ENCODE measurements around the gene OSBPL5. TPM values are rescaled to one million over a fixed set of nuclear protein-coding genes. Genes with fewer than 3 reads are reported as not detected.

The OSBPL5 gene, protein sequence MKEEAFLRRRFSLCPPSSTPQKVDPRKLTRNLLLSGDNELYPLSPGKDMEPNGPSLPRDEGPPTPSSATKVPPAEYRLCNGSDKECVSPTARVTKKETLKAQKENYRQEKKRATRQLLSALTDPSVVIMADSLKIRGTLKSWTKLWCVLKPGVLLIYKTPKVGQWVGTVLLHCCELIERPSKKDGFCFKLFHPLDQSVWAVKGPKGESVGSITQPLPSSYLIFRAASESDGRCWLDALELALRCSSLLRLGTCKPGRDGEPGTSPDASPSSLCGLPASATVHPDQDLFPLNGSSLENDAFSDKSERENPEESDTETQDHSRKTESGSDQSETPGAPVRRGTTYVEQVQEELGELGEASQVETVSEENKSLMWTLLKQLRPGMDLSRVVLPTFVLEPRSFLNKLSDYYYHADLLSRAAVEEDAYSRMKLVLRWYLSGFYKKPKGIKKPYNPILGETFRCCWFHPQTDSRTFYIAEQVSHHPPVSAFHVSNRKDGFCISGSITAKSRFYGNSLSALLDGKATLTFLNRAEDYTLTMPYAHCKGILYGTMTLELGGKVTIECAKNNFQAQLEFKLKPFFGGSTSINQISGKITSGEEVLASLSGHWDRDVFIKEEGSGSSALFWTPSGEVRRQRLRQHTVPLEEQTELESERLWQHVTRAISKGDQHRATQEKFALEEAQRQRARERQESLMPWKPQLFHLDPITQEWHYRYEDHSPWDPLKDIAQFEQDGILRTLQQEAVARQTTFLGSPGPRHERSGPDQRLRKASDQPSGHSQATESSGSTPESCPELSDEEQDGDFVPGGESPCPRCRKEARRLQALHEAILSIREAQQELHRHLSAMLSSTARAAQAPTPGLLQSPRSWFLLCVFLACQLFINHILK
- total RNA-seq: 88.4 TPM

DNA sequence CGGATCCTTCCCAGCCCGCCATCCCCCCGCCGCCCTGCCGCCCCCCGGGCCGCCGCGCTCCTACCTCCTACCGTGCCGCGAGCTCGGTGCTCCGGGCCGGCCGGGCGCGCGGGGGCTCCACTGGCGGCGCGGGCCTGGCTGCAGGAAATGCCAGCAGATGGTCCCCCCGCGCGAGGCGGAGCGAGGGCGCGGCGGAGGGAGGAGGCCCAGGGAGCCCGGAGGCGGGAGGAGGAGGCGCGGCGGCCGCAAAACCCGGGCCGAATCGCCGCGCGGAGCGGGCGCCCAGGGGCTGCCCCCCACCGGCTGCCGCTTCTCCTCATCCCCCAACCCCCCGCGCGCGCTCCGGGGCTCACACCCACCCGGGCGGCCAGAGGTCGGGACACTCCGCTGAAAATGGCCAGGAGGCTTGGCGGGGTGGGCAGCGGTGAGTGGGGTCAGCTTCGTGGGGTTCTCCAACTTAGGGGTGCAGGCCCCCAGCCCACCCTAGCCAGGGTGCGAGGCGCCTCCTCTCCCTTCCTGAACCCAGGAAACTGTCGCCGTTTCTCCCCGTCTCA, at the start of gene OSBPL5:
Gene OSBPL5, minus strand, starts transcription at position 159 of the 554 bp plus-strand sequence. CDS start 36,162 bp downstream, outside the sequence.
- intact Hi-C loops (cut with DNase I): no loop called here
- DNase-seq (ENCODE audit: extremely low spot score in 2 of 2): no peak
- Histone ChIP-seq H3K9me3 (no peaks in the 10 kb centered on the region), H3K27me3 (no peaks in the 10 kb centered on the region), H3K27ac (peak within 1 kb of the TSS; percentile 85), H3K36me3 (no peaks in the 10 kb centered on the region), H3K4me3 (peak within 1 kb of the TSS; percentile 67 to 87), H3K4me1 (peaks cover 67% of the 10 kb centered on the region)
- TF ChIP-seq POLR2A (IDR thresholded peaks at IDR 0.05) (peak in 1 of 2 donors; percentile 74), POLR2AphosphoS5 (IDR thresholded peaks at IDR 0.05; ENCODE audit: insufficient read depth in 1 of 2, low read depth in 1 of 2) (no peak)
- TF ChIP-seq, protein P1, sequence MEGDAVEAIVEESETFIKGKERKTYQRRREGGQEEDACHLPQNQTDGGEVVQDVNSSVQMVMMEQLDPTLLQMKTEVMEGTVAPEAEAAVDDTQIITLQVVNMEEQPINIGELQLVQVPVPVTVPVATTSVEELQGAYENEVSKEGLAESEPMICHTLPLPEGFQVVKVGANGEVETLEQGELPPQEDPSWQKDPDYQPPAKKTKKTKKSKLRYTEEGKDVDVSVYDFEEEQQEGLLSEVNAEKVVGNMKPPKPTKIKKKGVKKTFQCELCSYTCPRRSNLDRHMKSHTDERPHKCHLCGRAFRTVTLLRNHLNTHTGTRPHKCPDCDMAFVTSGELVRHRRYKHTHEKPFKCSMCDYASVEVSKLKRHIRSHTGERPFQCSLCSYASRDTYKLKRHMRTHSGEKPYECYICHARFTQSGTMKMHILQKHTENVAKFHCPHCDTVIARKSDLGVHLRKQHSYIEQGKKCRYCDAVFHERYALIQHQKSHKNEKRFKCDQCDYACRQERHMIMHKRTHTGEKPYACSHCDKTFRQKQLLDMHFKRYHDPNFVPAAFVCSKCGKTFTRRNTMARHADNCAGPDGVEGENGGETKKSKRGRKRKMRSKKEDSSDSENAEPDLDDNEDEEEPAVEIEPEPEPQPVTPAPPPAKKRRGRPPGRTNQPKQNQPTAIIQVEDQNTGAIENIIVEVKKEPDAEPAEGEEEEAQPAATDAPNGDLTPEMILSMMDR (IDR thresholded peaks at IDR 0.05): no peak

DNA sequence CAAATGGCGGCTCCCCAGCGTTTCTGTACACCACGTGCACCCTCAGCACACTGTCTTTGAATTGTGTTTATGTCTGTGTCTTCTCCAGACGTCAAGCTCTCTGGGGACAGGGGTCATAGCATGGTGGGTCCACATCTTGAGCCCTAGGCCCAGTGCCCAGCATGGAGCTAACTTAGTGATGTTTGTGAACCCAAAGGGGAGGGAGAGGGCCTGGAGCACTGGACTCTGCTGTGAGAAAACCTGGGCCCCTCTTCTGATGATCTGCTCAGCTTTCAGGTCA, 49.2 kb upstream of the OSBPL5 start:
- no peaks in the 10 kb centered on the region for H3K4me1 ChIP-seq
- no peak overlapping the region for H3K27ac ChIP-seq
- DNase-seq (ENCODE audit: extremely low spot score in 2 of 2): no peak
- no peaks in the 10 kb centered on the region for H3K36me3 ChIP-seq
- no peaks in the 10 kb centered on the region for H3K27me3 ChIP-seq
- intact Hi-C loops (cut with DNase I): loop anchor here (10.0 kb wide), 1 partner anchor 110 kb away; no protein-coding TSS in a partner anchor
- H3K9me3 ChIP-seq: no peaks in the 10 kb centered on the region
- TF ChIP-seq, protein P1 (IDR thresholded peaks at IDR 0.05): no peak
- TF ChIP-seq POLR2A (IDR thresholded peaks at IDR 0.05): no peak
- TF ChIP-seq POLR2AphosphoS5 (IDR thresholded peaks at IDR 0.05; ENCODE audit: insufficient read depth in 1 of 2, low read depth in 1 of 2): no peak
- no peak overlapping the region for H3K4me3 ChIP-seq

DNA sequence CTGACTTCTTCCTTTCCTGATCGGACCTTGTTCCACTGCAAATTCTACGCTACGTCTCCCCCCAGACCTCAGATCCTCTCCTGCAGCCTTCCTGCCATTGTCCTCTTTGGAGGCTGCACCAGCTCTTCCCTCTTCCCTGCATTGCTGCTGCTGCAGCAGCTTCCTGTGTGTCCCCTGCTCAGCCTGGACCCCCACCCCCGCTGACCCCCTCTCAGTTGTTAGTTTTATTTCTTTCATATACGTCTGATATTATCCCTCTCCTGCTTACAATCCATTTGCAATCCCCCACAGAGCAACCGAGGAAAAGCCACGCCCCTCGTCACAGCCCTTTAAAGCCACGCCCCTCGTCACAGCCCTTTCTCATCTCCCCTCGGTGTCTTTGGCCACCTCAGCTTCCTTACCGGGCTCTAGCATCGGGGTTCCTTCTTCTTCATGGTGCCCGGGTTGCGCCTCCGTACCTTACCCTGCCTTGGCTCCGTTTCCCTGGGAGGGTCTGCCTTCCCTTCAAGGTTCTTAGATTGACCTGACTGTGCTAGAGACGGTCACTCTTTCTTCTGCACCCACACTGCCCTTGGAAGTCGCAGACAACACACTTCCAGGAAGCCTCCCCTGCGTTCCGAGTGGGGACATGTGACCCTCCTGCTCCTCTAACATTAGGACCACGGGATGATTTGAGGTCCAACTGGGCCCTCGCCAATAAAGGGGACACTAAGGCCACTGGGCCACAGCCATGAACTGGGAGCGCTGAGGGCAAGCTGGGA, 48.7 kb upstream of the OSBPL5 start:
- Histone ChIP-seq H3K27ac (no peak overlapping the region), H3K4me1 (no peaks in the 10 kb centered on the region), H3K4me3 (no peak overlapping the region), H3K27me3 (no peaks in the 10 kb centered on the region), H3K9me3 (no peaks in the 10 kb centered on the region), H3K36me3 (no peaks in the 10 kb centered on the region)
- no peak for TF ChIP-seq POLR2A (IDR thresholded peaks at IDR 0.05)
- no peak for TF ChIP-seq POLR2AphosphoS5 (IDR thresholded peaks at IDR 0.05; ENCODE audit: insufficient read depth in 1 of 2, low read depth in 1 of 2)
- TF ChIP-seq, protein P1 (IDR thresholded peaks at IDR 0.05): no peak
- intact Hi-C loops (cut with DNase I): loop anchor here (10.0 kb wide), 1 partner anchor 109 kb away; no protein-coding TSS in a partner anchor
- no peak for DNase-seq (ENCODE audit: extremely low spot score in 2 of 2)

DNA sequence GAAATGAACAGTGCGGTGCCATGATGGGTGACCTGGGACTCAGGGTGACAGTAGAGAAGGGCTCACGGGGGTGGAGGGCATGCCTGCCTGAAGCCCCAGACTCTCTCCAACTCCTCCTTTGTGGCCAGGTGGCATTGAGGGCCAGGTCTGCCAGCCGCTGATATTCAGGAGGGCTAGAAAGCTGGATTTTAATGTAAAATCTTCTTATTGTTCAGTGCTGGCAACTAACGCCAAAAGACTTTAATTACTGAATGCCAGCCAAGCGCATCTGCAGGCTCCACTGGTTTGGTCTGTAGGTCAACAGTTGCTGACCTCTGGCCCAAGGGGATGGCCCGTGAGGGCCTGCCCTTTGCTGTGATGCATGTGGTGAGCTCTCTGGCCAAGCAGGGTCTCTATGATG, 43.2 kb upstream of the OSBPL5 start:
- intact Hi-C loops (cut with DNase I): no loop called here
- TF ChIP-seq POLR2AphosphoS5 (IDR thresholded peaks at IDR 0.05; ENCODE audit: insufficient read depth in 1 of 2, low read depth in 1 of 2) (no peak), POLR2A (IDR thresholded peaks at IDR 0.05) (no peak)
- TF ChIP-seq, protein P1 (IDR thresholded peaks at IDR 0.05): no peak
- peaks cover 6% of the 10 kb centered on the region for H3K4me1 ChIP-seq

More for the DNA sequence above, 43.2 kb upstream of the OSBPL5 start:
- no peaks in the 10 kb centered on the region for H3K9me3 ChIP-seq
- no peaks in the 10 kb centered on the region for H3K36me3 ChIP-seq
- no peaks in the 10 kb centered on the region for H3K27me3 ChIP-seq
- no peak overlapping the region for H3K4me3 ChIP-seq
- no peak for DNase-seq (ENCODE audit: extremely low spot score in 2 of 2)
- no peak overlapping the region for H3K27ac ChIP-seq
